ENCODE data around the gene PIAS1.

DNA sequence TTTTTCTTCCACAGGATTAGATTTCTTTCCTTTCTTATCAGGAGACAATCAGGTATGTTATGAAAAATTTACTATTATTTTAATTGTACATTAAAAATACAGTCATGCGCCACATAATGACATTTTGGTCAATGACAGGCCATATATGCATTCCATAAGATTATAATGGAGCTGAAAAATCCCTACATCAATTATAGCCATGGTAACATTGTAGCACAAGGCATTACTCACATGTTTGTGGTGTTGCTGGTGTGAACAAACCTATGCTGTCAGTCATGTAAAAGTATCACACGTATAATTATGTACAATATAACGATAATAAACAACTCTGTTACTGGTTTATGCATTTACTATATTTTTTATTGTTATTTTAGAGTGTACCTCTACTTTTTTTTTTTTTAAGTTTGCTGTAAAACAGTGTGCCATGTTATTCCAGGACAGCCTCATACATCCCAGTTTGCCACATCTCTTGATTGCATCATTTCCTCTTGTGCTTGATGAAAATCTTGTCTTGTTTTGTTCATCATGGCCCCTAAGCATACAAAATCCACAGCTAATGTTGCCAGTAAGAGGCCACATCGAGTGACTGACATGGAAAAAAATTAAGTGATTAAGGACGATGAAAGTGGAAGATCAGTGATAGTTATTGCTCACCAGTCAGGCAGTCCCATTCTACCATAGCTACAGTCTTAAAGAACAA, 129.7 kb downstream of the PIAS1 start:
- TF ChIP-seq, protein P1, sequence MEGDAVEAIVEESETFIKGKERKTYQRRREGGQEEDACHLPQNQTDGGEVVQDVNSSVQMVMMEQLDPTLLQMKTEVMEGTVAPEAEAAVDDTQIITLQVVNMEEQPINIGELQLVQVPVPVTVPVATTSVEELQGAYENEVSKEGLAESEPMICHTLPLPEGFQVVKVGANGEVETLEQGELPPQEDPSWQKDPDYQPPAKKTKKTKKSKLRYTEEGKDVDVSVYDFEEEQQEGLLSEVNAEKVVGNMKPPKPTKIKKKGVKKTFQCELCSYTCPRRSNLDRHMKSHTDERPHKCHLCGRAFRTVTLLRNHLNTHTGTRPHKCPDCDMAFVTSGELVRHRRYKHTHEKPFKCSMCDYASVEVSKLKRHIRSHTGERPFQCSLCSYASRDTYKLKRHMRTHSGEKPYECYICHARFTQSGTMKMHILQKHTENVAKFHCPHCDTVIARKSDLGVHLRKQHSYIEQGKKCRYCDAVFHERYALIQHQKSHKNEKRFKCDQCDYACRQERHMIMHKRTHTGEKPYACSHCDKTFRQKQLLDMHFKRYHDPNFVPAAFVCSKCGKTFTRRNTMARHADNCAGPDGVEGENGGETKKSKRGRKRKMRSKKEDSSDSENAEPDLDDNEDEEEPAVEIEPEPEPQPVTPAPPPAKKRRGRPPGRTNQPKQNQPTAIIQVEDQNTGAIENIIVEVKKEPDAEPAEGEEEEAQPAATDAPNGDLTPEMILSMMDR (IDR thresholded peaks at IDR 0.05) = no peak
- TF ChIP-seq POLR2A (IDR thresholded peaks at IDR 0.05) = no peak
